ENCODE data around the gene PIAS2. TPM values are rescaled to one million over a fixed set of nuclear protein-coding genes. Genes with fewer than 3 reads are reported as not detected.

PIAS2 gene
- polyA plus RNA-seq, 1 experiment, result 5.6 TPM

DNA sequence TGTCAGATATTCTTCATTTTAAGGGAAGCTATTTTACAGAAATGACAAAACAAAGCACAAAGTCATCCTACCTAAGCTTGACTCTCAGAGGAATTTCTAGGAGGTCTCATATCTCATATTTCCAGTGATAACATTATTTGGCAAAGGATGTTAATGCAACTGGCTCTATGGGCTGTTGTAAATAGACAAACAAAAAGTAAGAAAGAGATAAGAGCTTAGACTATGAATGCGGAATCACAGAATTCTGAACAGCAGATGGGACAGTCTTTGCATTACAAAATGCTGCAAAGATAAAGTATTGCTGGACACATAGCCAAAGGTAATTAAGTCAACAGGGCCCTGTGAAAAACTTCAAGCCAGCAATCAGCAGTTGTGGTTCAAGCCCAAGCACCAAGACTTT, 23.9 kb downstream of the PIAS2 start:
- H3K4me3 ChIP-seq (ENCODE audit: low read depth, low read length), result no peak overlapping the region
- POLR2A ChIA-PET, result no interaction called here
- no peaks in the 10 kb centered on the region for H3K27me3 ChIP-seq (ENCODE audit: control insufficient read depth, insufficient read depth, low read length)
- H3K36me3 ChIP-seq (ENCODE audit: control insufficient read depth, insufficient read depth, low read length), result peaks cover 2% of the 10 kb centered on the region; the same call in 1 of the 2 replicates
- DNase-seq (ENCODE audit: low read depth), result no peak
- CTCF ChIA-PET, result interaction anchor here (1.9 kb wide), 1 partner anchor 10 kb away, joined by 6 read pairs; no protein-coding TSS in a partner anchor
- no peak for TF ChIP-seq CTCF (IDR thresholded peaks at IDR 0.05; ENCODE audit: insufficient read depth, low read depth, low read length)

GRCh38 chr18:46892842-46893241, 24.5 kb downstream of the PIAS2 start:
- DNase-seq (ENCODE audit: low read depth), result no peak
- Histone ChIP-seq H3K4me3 (ENCODE audit: low read depth, low read length) (no peak overlapping the region), H3K27me3 (ENCODE audit: control insufficient read depth, insufficient read depth, low read length) (no peaks in the 10 kb centered on the region), H3K36me3 (ENCODE audit: control insufficient read depth, insufficient read depth, low read length) (peaks cover 2% of the 10 kb centered on the region; the same call in 1 of the 2 replicates)
- CTCF ChIA-PET, result interaction anchor here (1.9 kb wide), 1 partner anchor 9 kb away, joined by 6 read pairs; no protein-coding TSS in a partner anchor
- POLR2A ChIA-PET, result no interaction called here
- no peak for TF ChIP-seq CTCF (IDR thresholded peaks at IDR 0.05; ENCODE audit: insufficient read depth, low read depth, low read length)

DNA sequence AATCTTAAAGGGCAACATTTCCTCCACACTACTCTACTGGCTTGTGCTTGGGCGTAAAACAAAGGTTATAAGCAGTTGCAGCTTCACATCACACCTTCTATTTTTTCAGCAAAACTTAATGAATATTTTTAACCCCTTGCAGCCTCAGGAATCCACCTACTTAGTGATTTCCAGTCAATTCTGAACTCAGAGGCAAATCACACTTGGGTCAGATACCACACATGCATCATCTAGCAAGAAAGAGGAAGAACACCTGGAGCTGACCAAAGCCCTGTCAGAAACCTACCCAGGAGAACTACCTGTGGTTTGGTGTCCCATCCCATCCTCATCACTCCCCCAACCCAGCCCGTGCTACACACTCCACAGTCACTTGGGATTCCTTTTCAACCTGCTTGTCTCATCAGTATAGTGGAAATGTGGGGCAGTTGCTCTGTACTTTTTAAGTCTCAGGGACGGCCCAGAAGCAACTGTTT, 25.5 kb downstream of the PIAS2 start:
- CTCF ChIA-PET, result no interaction called here
- TF ChIP-seq CTCF (IDR thresholded peaks at IDR 0.05; ENCODE audit: insufficient read depth, low read depth, low read length), result no peak
- POLR2A ChIA-PET, result no interaction called here

GRCh38 chr18:46888965-46889364, 28.3 kb downstream of the PIAS2 start:
- ChIA-PET POLR2A (no interaction called here), CTCF (no interaction called here)
- peaks cover 2% of the 10 kb centered on the region; the same call in 1 of the 2 replicates for H3K36me3 ChIP-seq (ENCODE audit: control insufficient read depth, insufficient read depth, low read length)
- TF ChIP-seq CTCF (IDR thresholded peaks at IDR 0.05; ENCODE audit: insufficient read depth, low read depth, low read length), result no peak
- no peak overlapping the region for H3K4me3 ChIP-seq (ENCODE audit: low read depth, low read length)
- no peak for DNase-seq (ENCODE audit: low read depth)
- no peaks in the 10 kb centered on the region for H3K27me3 ChIP-seq (ENCODE audit: control insufficient read depth, insufficient read depth, low read length)

More for the DNA sequence above, 25.5 kb downstream of the PIAS2 start:
- no peaks in the 10 kb centered on the region for H3K27me3 ChIP-seq (ENCODE audit: control insufficient read depth, insufficient read depth, low read length)
- H3K4me3 ChIP-seq (ENCODE audit: low read depth, low read length), result no peak overlapping the region
- no peak for DNase-seq (ENCODE audit: low read depth)
- peaks cover 2% of the 10 kb centered on the region; the same call in 1 of the 2 replicates for H3K36me3 ChIP-seq (ENCODE audit: control insufficient read depth, insufficient read depth, low read length)

- Histone ChIP-seq H3K27me3 (ENCODE audit: control insufficient read depth, insufficient read depth, low read length) (no peaks in the 10 kb centered on the region), H3K36me3 (ENCODE audit: control insufficient read depth, insufficient read depth, low read length) (peaks cover 2% of the 10 kb centered on the region; the same call in 1 of the 2 replicates), H3K4me3 (ENCODE audit: low read depth, low read length) (no peak overlapping the region)
- POLR2A ChIA-PET, result no interaction called here
- CTCF ChIA-PET, result no interaction called here
- DNase-seq (ENCODE audit: low read depth), result no peak
- TF ChIP-seq CTCF (IDR thresholded peaks at IDR 0.05; ENCODE audit: insufficient read depth, low read depth, low read length), result no peak
Measured at GRCh38 chr18:46886893-46887292, 30.4 kb downstream of the PIAS2 start.
